Thyroid gland (tissue), 4 donors: ENCODE results near the gene PRKD2.

Experiments used
- CTCF ChIP-seq, 6 experiments: fragments of 200-600 bp in 3 of 6; fragments of 450-650 bp in 3 of 6; sonication (generic) in 3 of 6; IDR thresholded peaks; one replicate each; pipeline ENCODE4 v1.5.1; 2016 to 2019; ENCODE audit warnings: antibody characterized with exemption in 6 of 6, mild to moderate bottlenecking in 2 of 6, inconsistent platforms in 1 of 6, moderate library complexity in 1 of 6
- POLR2A ChIP-seq, 2 donors: fragments of 450-650 bp; IDR thresholded peaks; one replicate each; pipeline ENCODE4 v1.6.1; 2017; ENCODE audit warnings: antibody characterized with exemption in 2 of 2, mild to moderate bottlenecking in 2 of 2, moderate library complexity in 1 of 2

- TF ChIP-seq CTCF (IDR thresholded peaks at IDR 0.05) (no peak), POLR2A (IDR thresholded peaks at IDR 0.05) (no peak)
Measured at GRCh38 chr19:46693760-46694159, 23.2 kb downstream of the PRKD2 start.
